Naive B cell (primary cell): ENCODE data around the gene ZNF330. TPM values are rescaled to one million over a fixed set of nuclear protein-coding genes. Genes with fewer than 3 reads are reported as not detected.
"Not testable (repeated sequence)": the region's sequence is repeated elsewhere in the genome, so short reads cannot be mapped to it uniquely, and the experiment has no call there.

Source experiments
- ATAC-seq, 2 donors: fragments of 150-1000 bp; cut with Tn5 transposase; 2 replicates each; pipeline ENCODE4 v1.10.0; 2021; ENCODE audit warnings: low read depth in 2 of 2, mild to moderate bottlenecking in 2 of 2, moderate library complexity in 2 of 2
- DNase-seq: peaks from one replicate; pipeline ENCODE4 v3.0.0; 2022
- H3K27ac Mint-ChIP-seq, 6 donors: one replicate each; pipeline ENCODE4 v1.8.0; 2020 to 2022; ENCODE audit warnings: mild to moderate bottlenecking in 6 of 6, mixed read lengths in 6 of 6, moderate library complexity in 5 of 6, inconsistent platforms in 2 of 6
- H3K27me3 Mint-ChIP-seq, 3 donors: one replicate each; pipeline ENCODE4 v1.8.0; 2021 to 2022; ENCODE audit warnings: mixed read lengths in 3 of 3, mild to moderate bottlenecking in 1 of 3
- H3K36me3 Mint-ChIP-seq, 2 donors: one replicate each; pipeline ENCODE4 v1.8.0; 2020 to 2022; ENCODE audit warnings: mixed read lengths in 2 of 2, inconsistent platforms in 1 of 2, mild to moderate bottlenecking in 1 of 2
- H3K4me1 Mint-ChIP-seq, 3 donors: one replicate each; pipeline ENCODE4 v1.8.0; 2020 to 2022; ENCODE audit warnings: mixed read lengths in 3 of 3, inconsistent platforms in 1 of 3, mild to moderate bottlenecking in 1 of 3, moderate library complexity in 1 of 3
- H3K4me3 Mint-ChIP-seq, 8 donors: one replicate each; pipeline ENCODE4 v1.8.0; 2020 to 2022; ENCODE audit warnings: mild to moderate bottlenecking in 8 of 8, mixed read lengths in 8 of 8, moderate library complexity in 8 of 8, inconsistent platforms in 2 of 8
- H3K9me3 Mint-ChIP-seq, 7 donors: one replicate each; pipeline ENCODE4 v1.8.0; 2020 to 2022; ENCODE audit warnings: mixed read lengths in 7 of 7, mild to moderate bottlenecking in 5 of 7, inconsistent platforms in 2 of 7, moderate library complexity in 1 of 7
- polyA plus RNA-seq, 6 donors: library from polyadenylated mRNA; unstranded; fragments of 300-500 nt; fragmentation: Illumina TruSeq; gene quantifications; one replicate each; pipeline ENCODE4 v1.2.3, GENCODE V29; 2021; ENCODE audit warnings: low read depth in 6 of 6

Gene ZNF330
- polyA plus RNA-seq = 10 to 100 TPM; 22.7 to 34.0 (median 30.0) TPM

DNA sequence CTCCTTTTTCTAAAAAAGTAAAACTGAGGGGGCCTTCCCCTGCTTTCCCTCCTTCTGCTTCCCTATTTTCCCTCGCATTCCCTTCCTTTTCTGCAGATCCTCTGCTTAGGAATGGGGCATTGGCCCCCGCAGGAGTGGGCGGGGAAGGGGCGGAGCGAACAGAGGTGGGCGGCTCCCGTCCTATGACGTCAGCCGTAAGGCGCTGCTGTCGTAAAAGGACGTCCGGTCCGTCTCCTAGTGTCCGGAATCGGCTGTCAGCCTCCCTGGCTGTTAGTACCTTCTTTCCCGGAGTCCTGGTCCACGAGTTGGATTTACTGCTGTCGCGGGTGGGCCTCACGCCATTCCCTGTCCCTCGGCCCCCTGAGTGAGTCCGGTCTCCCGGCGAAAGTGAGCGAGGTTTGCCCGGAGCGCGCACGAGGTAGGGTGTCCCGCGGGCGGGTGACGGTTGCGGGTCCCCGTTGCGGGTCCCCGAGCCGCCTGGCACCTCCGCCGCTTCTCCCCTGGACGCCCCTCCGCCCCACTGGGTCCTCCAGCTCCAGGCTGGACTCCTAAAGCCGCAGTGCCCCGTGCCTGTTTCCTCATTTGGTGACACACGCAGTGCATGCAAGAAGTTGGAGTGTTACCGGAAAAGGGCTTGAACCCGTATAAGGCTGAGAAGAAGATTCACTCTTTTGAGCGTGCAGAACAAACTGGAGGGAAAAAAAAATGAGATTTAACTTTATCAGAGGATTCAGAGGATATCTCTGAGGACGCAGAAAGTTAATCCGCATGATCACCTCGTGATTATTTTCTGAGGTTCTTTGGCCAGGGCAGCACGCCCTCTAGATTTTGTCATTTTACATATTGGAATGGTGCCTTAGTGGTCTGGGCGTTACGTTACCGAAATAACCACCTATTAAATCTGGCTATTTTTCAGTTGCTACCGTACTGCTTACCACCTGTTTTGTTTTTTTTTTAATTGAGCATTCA is at the start of gene ZNF330:
TSS of gene ZNF330 (plus strand) at position 205 of the 969 bp plus-strand sequence. CDS start 1,477 bp downstream, outside the sequence.
- peak; percentile 86 to 87 for ATAC-seq
- H3K9me3 Mint-ChIP-seq = no peaks in the 10 kb centered on the region
- H3K4me1 Mint-ChIP-seq = peaks cover 23 to 42% (median 32%) of the 10 kb centered on the region in 3 donors
- H3K4me3 Mint-ChIP-seq = peak within 1 kb of the TSS; percentile 94 to 99 (median 97)
- peak; percentile 87 for DNase-seq
- H3K27me3 Mint-ChIP-seq = peaks cover 3 to 17% (median 7%) of the 10 kb centered on the region in 3 donors
- peak within 1 kb of the TSS; percentile 95 to 99 (median 98) for H3K27ac Mint-ChIP-seq
- peaks cover 9 to 12% of the 10 kb centered on the region in 2 donors for H3K36me3 Mint-ChIP-seq

DNA sequence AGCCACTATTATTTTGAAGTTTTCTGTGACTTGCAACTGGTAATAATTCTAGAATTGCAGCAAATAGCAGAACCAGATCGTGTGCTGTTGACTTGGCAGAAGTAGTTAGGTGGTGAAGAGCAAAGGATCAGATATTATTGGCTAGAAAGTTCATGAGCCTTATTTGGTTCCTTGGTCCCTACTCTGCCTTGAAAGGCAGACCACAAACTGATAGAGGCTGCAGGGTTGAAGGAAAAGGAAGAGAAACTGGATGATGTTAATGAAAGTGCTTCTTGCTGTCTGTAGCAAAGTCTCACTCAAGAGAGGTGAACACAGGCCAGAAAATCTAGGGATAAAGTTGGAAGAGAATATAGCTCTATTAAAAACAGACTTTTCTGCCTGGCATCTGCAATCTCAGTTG is 46.2 kb upstream of the ZNF330 start:
- ATAC-seq (no peak), DNase-seq (no peak)
- no peaks in the 10 kb centered on the region for H3K4me1 Mint-ChIP-seq
- H3K9me3 Mint-ChIP-seq = peaks cover 0 to 3% (median 0%) of the 10 kb centered on the region in 7 donors
- H3K36me3 Mint-ChIP-seq = no peaks in the 10 kb centered on the region
- no peak overlapping the region for H3K27ac Mint-ChIP-seq
- H3K4me3 Mint-ChIP-seq = no peak overlapping the region
- H3K27me3 Mint-ChIP-seq = peaks cover 0 to 12% (median under 1%) of the 10 kb centered on the region in 3 donors

DNA sequence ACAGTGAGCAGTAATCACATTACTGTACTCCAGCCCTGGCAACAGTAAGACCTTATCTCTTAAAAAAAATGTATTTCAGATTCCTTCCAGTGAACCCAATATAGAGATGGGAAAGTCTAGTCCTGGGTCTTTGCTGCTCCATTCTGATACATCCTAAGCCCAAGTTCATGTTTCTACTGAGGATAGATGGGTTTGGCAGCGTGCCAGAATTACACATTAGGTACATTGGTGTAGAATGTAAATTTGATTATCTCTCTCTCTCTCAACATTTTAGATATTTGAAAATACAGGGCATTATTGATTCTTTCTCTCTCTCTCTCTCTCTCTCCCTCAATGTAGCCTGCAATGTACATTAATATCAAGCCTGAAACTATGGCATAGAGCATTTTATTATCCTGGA is 43.5 kb upstream of the ZNF330 start:
- Mint-ChIP-seq H3K9me3 (no peaks in the 10 kb centered on the region), H3K27me3 (peaks cover 4 to 18% (median 7%) of the 10 kb centered on the region in 3 donors), H3K4me1 (no peaks in the 10 kb centered on the region), H3K27ac (no peak overlapping the region), H3K36me3 (no peaks in the 10 kb centered on the region), H3K4me3 (no peak overlapping the region)
- ATAC-seq = no peak
- no peak for DNase-seq

DNA sequence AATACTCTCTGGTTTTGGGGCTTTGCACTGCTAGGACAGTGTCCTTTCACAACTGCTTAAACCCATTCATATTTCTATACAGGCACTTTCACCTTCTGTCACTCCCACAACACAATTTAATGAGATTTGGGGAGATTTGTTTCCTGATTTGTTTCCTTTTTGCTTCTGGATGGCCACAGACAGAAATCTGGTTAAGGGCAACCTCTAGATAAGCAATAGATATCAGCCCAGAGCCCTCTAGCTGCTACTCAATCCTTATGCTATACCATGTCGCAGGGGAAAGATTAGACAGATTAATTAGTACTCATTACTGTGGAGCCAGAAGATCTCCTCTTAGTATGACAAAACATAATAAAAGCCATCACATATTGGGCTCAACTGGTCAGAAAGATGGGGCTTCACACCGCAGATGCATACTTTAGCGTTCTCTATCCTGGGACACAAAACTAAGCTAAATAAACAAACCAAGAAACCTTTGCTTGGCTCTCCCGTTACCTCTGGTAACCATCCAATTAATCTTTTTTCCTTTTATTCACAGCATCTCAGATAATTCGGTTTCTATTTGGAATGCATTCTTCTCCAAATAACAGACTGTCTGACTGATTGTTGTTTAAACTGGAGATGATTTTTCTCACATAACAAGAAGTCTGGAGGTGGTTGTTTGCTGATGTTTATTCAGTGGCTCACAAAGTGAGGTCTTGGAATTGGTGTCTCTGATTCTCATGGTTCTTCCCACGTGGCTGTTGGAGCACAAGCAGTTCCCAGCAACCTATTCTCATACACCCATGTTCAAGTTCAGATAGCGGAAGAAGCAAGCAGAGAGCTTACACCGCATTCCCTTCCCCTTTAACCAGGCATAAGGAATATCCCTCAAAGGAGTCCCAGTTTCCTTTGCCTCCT is 41.0 kb upstream of the ZNF330 start:
- ATAC-seq (no peak), DNase-seq (no peak)
- Mint-ChIP-seq H3K9me3 (peaks cover 0 to 9% (median 3%) of the 10 kb centered on the region in 7 donors), H3K36me3 (no peaks in the 10 kb centered on the region), H3K27ac (no peak overlapping the region), H3K27me3 (peaks cover 4 to 18% (median 7%) of the 10 kb centered on the region in 3 donors), H3K4me1 (no peaks in the 10 kb centered on the region), H3K4me3 (no peak overlapping the region)

DNA sequence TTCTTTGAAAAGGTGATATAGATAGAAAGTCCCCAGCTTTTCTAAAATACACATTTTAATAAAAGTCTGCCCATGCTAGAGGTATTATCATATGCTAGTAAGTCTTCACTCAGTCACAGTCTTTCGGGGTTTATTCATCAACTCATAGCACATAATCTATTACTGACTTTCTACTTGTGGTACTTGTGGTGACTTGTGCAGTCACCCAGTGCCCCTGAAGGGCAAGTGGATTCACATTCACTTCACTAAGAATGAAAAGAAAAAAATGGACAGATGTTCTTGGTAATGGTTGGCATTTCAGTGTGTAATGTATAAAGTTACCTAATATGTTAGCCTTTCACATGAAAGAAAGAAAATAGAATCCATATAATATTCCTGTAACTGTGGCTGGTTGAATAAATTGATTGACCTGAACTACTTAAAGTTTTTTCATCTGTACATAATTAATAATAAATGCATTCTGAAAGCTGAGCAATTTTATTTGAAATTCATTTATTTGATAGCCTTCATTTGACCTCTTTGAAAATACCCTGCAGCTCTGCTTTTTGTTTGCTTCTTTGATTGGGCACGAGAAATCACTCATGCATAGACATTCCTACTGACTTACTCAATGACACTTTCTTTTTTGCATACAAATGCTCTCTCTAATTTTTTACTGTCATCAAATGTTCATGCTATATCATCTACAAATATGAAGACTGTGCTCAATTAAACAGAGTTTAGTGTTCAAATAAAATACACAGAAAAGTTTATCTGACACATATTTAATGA is 39.5 kb upstream of the ZNF330 start:
- no peak overlapping the region for H3K4me3 Mint-ChIP-seq
- no peaks in the 10 kb centered on the region for H3K4me1 Mint-ChIP-seq
- no peaks in the 10 kb centered on the region for H3K36me3 Mint-ChIP-seq
- H3K27ac Mint-ChIP-seq = no peak overlapping the region
- H3K9me3 Mint-ChIP-seq = peaks cover 0 to 9% (median 3%) of the 10 kb centered on the region in 7 donors
- DNase-seq (no peak), ATAC-seq (no peak)
- H3K27me3 Mint-ChIP-seq = peaks cover 7 to 18% (median 7%) of the 10 kb centered on the region in 3 donors

DNA sequence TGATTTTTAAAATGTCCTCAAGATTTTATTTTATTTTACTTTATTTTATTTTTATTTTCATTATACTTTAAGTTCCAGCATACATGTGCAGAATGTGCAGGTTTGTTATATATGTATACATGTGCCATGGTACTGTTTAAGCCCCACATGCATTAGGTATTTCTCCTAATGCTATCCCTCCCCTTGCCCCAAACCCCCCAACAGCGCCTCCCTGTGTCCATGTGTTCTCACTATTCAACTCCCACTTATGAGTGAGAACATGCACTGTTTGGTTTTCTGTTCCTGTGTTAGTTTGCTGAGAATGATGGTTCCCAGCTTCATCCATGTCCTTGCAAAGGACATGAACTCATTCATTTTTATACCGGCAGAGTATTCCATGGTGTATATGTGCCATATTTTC is 37.2 kb upstream of the ZNF330 start:
- H3K27ac Mint-ChIP-seq, ATAC-seq, DNase-seq, H3K4me3 Mint-ChIP-seq, H3K4me1 Mint-ChIP-seq, H3K36me3 Mint-ChIP-seq: not testable (repeated sequence)
- Mint-ChIP-seq H3K27me3 (peaks cover 19 to 32% (median 25%) of the 10 kb centered on the region in 3 donors), H3K9me3 (peaks cover 0 to 11% (median 3%) of the 10 kb centered on the region in 7 donors)

DNA sequence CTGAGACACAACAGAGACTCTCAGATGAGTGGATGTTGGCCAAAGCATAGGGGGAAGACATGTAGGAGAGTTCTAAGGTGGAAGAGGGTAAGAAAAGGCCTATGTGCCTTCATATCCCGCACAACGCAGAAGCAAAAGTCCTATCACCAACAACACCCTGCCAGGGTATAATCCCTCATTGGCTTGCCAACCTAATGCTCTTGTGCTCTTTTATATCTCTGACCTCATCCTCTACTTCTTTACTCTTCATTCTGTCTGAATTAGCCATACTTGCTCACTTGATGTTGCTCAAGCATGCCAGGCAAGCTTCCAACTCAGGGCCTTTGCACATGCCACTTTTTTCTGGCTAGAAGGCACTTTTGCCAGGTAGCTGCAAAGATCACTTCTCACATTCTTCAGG is 28.1 kb upstream of the ZNF330 start:
- Mint-ChIP-seq H3K4me3 (no peak overlapping the region), H3K36me3 (no peaks in the 10 kb centered on the region), H3K4me1 (no peaks in the 10 kb centered on the region), H3K9me3 (peaks cover 0 to 2% (median 0%) of the 10 kb centered on the region in 7 donors), H3K27me3 (peaks cover 22 to 58% (median 25%) of the 10 kb centered on the region in 3 donors), H3K27ac (no peak overlapping the region)
- DNase-seq = no peak
- no peak for ATAC-seq

DNA sequence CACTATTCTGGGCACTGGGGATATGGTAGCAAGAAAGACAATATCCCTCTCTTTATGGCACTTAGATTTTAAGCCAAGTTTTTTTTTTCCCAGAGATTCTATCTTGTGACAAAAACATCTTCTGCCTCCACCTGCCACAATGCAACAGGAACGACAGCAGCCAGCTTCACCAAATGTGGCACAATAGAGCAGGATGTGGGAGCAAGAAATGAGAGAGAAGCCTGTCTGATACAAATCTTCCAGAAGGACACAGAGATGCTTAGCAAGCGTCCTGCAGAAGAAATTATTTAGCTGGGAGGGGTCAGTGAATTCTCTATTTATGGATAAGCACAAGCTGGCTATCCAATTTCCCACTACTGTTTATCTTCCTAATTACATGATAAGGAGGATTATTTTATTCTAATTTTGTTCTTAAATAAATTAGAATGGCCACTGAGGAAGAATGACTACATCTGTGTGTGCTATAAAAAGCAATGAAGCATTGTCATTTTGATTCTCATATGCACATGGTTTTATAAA is 27.1 kb upstream of the ZNF330 start:
- Mint-ChIP-seq H3K4me1 (no peaks in the 10 kb centered on the region), H3K9me3 (peaks cover 0 to 5% (median 0%) of the 10 kb centered on the region in 7 donors), H3K36me3 (no peaks in the 10 kb centered on the region), H3K4me3 (no peak overlapping the region), H3K27ac (no peak overlapping the region), H3K27me3 (peaks cover 18 to 56% (median 22%) of the 10 kb centered on the region in 3 donors)
- ATAC-seq (no peak), DNase-seq (no peak)

DNA sequence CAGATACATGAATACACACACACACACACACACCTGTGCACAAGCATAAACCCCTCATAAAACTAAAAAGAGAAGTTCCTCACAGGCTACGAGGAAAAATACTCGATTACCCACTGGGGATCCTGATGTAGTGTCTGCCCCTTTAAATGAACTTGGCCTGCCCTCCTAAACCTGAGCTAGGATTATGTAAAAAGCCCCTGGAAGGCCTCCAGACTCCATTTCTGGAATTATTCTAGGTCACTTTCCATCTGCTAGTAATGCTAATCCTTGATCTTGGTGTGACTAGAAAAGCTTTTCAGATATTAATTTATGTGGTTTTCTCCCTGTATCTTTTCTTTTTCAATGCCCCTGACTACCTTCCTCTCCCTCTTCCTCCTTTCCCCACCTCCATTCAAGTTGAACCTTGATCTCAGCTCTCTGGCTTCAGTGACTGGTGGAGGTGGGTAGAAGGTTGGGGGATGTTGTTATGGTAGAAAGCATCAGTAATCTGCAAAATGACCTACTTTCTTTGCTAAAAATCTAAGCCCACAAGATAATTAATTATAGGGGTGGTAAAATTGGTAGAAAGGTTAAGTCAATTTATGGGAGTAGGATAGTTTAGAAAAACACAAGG is 25.5 kb upstream of the ZNF330 start:
- Mint-ChIP-seq H3K4me1 (no peaks in the 10 kb centered on the region), H3K27me3 (peaks cover 11 to 52% (median 21%) of the 10 kb centered on the region in 3 donors), H3K4me3 (no peak overlapping the region), H3K36me3 (no peaks in the 10 kb centered on the region), H3K27ac (no peak overlapping the region), H3K9me3 (peaks cover 0 to 16% (median 0%) of the 10 kb centered on the region in 7 donors)
- no peak for DNase-seq
- no peak for ATAC-seq

DNA sequence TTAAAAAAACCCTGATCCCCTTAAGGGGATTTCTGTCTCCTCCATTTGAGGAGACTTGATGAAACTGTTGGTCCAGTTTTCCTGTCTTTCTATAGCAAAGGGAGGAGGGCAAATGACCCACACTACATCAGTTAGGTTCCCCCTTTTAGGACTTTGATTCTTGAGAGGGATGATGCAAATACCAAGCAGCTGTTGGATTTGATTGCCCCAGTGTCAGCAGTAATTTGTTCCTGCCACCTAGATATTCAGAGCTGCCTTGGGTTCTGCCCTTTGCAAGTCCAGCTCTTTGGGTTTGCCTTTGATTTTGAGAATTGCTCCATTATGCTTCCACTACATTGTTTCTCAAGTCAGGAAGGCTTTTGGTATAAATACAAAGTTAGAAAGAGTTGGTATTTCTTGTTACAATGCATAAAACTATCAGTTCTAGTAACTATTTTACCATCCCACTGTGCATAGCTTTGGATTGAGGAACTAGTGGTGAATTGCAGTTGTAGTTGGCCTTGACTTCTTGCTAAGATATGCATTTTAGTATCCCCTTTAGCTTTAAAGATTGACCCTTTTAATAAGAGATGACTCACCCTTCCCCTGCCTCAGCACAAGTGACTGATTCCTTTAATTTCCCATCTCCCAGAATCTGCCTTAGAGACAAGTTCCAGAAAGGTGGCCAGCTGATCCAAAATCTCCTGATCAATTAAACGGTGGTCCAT is 24.3 kb upstream of the ZNF330 start:
- Mint-ChIP-seq H3K36me3 (no peaks in the 10 kb centered on the region), H3K27ac (no peak overlapping the region), H3K27me3 (peaks cover 13 to 48% (median 23%) of the 10 kb centered on the region in 3 donors), H3K4me3 (no peak overlapping the region), H3K9me3 (peaks cover 0 to 21% (median 0%) of the 10 kb centered on the region in 7 donors), H3K4me1 (no peaks in the 10 kb centered on the region)
- no peak for ATAC-seq
- DNase-seq = no peak

DNA sequence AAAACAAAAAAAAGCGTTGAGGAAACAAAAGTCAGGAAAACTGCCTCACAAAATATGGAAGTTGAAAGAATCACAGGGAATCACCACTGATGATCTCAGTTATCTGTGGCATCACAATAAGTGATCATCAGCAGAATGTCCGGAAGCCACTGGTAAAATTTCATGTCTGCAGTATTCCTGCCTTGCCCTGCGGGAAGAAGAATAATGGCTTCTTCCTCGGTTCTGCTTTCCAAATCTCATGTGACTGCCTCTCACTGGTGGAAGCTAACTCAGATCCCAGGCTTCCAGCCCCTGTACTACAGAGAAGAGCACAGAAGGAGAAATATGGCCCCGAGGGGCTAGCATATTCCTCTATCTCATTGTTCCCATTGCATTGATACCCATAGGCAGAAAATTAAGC is 12.7 kb upstream of the ZNF330 start:
- H3K4me3 Mint-ChIP-seq = no peak overlapping the region
- H3K9me3 Mint-ChIP-seq = no peaks in the 10 kb centered on the region
- DNase-seq = no peak
- H3K27me3 Mint-ChIP-seq = peaks cover 6 to 24% (median 18%) of the 10 kb centered on the region in 3 donors
- H3K4me1 Mint-ChIP-seq = no peaks in the 10 kb centered on the region
- no peak overlapping the region for H3K27ac Mint-ChIP-seq
- no peak for ATAC-seq
- H3K36me3 Mint-ChIP-seq = no peaks in the 10 kb centered on the region

DNA sequence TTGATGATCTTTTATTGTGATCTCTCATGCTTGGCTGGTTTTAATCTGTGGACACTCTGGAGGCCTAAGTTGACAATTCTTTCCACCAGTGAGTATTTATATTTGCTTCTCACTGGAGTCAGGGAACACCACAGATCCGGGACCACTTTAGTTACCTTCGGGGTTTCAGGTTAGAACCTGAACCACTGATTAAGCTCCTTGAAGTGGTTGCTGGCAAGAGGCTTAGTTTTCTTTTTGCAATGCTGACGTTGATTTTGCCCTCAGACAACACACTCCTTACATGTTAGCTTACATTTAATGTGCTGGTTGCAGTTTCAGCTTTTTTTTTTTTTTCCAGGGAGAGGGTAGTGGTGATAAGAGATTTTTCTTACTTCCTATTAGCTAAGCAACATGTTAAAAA is 10.5 kb upstream of the ZNF330 start:
- H3K4me3 Mint-ChIP-seq = no peak overlapping the region
- no peak overlapping the region for H3K27ac Mint-ChIP-seq
- no peaks in the 10 kb centered on the region for H3K4me1 Mint-ChIP-seq
- peaks cover 0 to 2% (median 0%) of the 10 kb centered on the region in 7 donors for H3K9me3 Mint-ChIP-seq
- DNase-seq = no peak
- peaks cover 10 to 17% (median 12%) of the 10 kb centered on the region in 3 donors for H3K27me3 Mint-ChIP-seq
- H3K36me3 Mint-ChIP-seq = no peaks in the 10 kb centered on the region
- no peak for ATAC-seq
